GM19463 (cell line): ENCODE measurements around the gene PSIP1.
"Not testable (repeated sequence)": the region's sequence is repeated elsewhere in the genome, so short reads cannot be mapped to it uniquely, and the experiment has no call there.

Source experiments
- ATAC-seq: cut with Tn5 transposase; IDR thresholded peaks from one replicate; pipeline ENCODE4 v1.9.1; 2021; ENCODE audit warnings: mild to moderate bottlenecking, moderate library complexity; ENCODE audit not compliant: unreplicated experiment

PSIP1 gene

GRCh38 chr9:15505921-15506320 is 4.8 kb downstream of the PSIP1 start:
- no peak for ATAC-seq

GRCh38 chr9:15501803-15502202 is 9.0 kb downstream of the PSIP1 start:
- no peak for ATAC-seq

GRCh38 chr9:15501179-15501578 is 9.6 kb downstream of the PSIP1 start:
- ATAC-seq: no peak

GRCh38 chr9:15499139-15499538 is 11.6 kb downstream of the PSIP1 start:
- ATAC-seq: no peak

GRCh38 chr9:15498246-15498995 is 12.3 kb downstream of the PSIP1 start:
- ATAC-seq: no peak

DNA sequence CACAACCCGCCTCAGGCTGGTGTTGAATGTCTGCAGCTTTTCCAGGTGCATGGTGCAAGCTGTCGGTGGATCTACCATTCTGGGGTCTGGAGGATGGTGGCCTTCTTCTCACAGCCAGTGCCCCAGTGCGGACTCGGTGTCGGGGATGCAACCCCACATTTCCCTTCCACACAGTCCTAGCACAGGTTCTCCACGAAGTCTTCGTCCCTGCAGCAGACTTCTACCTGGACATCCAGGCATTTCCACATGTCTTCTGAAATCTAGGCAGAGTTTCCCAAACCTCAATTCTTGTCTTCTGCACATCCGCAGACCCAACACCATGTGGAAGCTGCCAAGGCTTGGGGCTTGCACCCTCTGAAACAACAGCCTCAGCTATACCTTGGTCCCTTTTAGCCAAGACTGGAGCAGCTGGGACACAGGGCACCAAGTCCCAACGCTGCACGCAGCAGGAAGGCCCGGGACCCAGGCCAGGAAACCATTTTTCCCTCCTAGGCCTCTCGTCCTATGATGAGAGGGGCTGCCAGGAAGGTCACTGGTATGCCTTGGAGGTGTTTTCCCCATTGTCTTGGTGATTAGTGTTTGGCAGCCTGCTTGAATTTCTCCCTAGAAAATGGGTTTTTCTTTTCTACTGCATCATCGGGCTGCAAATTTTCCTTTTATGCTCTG is 18.2 kb downstream of the PSIP1 start:
- no peak for ATAC-seq

GRCh38 chr9:15491950-15492349 is 18.8 kb downstream of the PSIP1 start:
- no peak for ATAC-seq

- no peak for ATAC-seq
Observed at GRCh38 chr9:15485836-15486666, 24.7 kb downstream of the PSIP1 start.

- peak; percentile 75 for ATAC-seq
Observed at GRCh38 chr9:15484802-15485201, 26.0 kb downstream of the PSIP1 start.

DNA sequence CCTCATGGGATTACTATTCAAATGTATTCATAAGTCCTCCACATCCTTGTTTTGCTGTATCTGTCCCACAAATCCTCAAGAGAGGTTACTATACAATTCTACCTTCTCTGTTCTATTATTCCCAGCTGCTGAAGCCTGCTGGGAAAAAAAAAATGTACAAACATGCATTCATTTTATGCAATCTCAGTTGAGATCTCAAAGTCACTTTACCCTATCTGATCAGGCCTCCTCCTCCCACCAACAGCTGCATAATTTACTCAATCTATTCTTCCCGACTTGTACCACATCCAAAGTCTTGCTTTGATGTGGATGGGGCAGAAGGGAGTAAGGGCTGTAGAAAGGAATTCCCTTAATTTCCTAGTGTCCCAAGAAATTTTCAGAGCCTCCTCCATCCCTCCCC is 28.6 kb downstream of the PSIP1 start:
- no peak for ATAC-seq

GRCh38 chr9:15480028-15480427 is 30.7 kb downstream of the PSIP1 start:
- ATAC-seq: no peak

- ATAC-seq: no peak
Observed at GRCh38 chr9:15475923-15476536, 34.7 kb downstream of the PSIP1 start.

- no peak for ATAC-seq
Observed at GRCh38 chr9:15469862-15470261, 40.9 kb downstream of the PSIP1 start.

GRCh38 chr9:15469406-15469805 is 41.4 kb downstream of the PSIP1 start:
- no peak for ATAC-seq

DNA sequence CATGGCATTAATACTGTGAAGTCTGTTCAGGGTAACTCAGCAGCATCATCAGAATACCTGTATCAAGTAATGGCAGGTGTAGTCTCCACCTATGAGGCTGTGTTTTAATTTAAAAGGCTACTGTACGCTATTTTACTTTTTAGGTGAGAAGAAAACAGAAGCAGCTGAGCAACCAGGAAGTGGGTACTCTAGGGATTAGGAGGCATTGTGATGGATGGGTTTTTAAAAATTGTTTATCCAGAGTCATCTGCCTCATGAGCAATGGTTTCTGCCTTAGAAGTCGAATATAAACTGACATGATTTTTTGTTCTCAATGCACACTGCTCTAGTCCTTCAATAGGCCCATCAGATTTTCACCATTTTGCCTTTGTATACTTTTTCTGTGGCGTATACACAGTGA is 42.6 kb downstream of the PSIP1 start:
- ATAC-seq: no peak

- no peak for ATAC-seq
Observed at GRCh38 chr9:15461601-15462000, 49.2 kb downstream of the PSIP1 start.

- ATAC-seq: no peak
Observed at GRCh38 chr9:15461056-15461455, 49.7 kb downstream of the PSIP1 start.

- ATAC-seq: no peak
Observed at GRCh38 chr9:15453956-15454355, 56.8 kb downstream of the PSIP1 start.

GRCh38 chr9:15444141-15444540 is 66.6 kb downstream of the PSIP1 start:
- ATAC-seq: no peak

- not testable (repeated sequence) for ATAC-seq
Observed at GRCh38 chr9:15442264-15442663, 68.5 kb downstream of the PSIP1 start.

GRCh38 chr9:15441841-15442240 is 68.9 kb downstream of the PSIP1 start:
- ATAC-seq: not testable (repeated sequence)
